Glutamatergic neuron (in vitro differentiated cells): ENCODE measurements around the gene CABP2. TPM values are rescaled to one million over a fixed set of nuclear protein-coding genes. Genes with fewer than 3 reads are reported as not detected.
"Not testable (repeated sequence)": the region's sequence is repeated elsewhere in the genome, so short reads cannot be mapped to it uniquely, and the experiment has no call there.

Experiments
- DNase-seq: peaks from one replicate; pipeline ENCODE4 v3.0.0; 2022
- H3K27ac Mint-ChIP-seq: one replicate; pipeline ENCODE4 v1.8.0; 2020; ENCODE audit warnings: mild to moderate bottlenecking, mixed read lengths, inconsistent platforms; ENCODE audit not compliant: unreplicated experiment
- H3K27me3 Mint-ChIP-seq: one replicate; pipeline ENCODE4 v1.8.0; 2020; ENCODE audit warnings: mild to moderate bottlenecking, moderate library complexity, mixed read lengths, inconsistent platforms; ENCODE audit not compliant: unreplicated experiment
- H3K36me3 Mint-ChIP-seq: one replicate; pipeline ENCODE4 v1.8.0; 2020; ENCODE audit warnings: mild to moderate bottlenecking, mixed read lengths, inconsistent platforms; ENCODE audit not compliant: unreplicated experiment
- H3K4me1 Mint-ChIP-seq: one replicate; pipeline ENCODE4 v1.8.0; 2020; ENCODE audit warnings: mild to moderate bottlenecking, low read depth, mixed read lengths, inconsistent platforms; ENCODE audit not compliant: unreplicated experiment
- H3K4me3 Mint-ChIP-seq: one replicate; pipeline ENCODE4 v1.8.0; 2020; ENCODE audit warnings: mild to moderate bottlenecking, mixed read lengths, inconsistent platforms; ENCODE audit not compliant: unreplicated experiment
- H3K9me3 Mint-ChIP-seq: one replicate; pipeline ENCODE4 v1.8.0; 2020; ENCODE audit warnings: mild to moderate bottlenecking, moderate library complexity, mixed read lengths, inconsistent platforms; ENCODE audit not compliant: unreplicated experiment
- total RNA-seq: library from RNA; stranded (reverse); fragmentation: NEBNext Ultra II Directional; extraction: Animal tissue kit (Norgen Biotek cat#: 25700); gene quantifications from one replicate; pipeline ENCODE4 v1.2.1, GENCODE V29; 2021; ENCODE audit not compliant: unreplicated experiment
- TF ChIP-seq, protein P1 (sequence below): fragments of 200-600 bp; sonication (generic); IDR thresholded peaks from one replicate; pipeline ENCODE4 v1.5.0; 2021; ENCODE audit not compliant: partially characterized antibody, unreplicated experiment

The CABP2 gene
- total RNA-seq, 1 donor from 2014 or later, result not detected

DNA sequence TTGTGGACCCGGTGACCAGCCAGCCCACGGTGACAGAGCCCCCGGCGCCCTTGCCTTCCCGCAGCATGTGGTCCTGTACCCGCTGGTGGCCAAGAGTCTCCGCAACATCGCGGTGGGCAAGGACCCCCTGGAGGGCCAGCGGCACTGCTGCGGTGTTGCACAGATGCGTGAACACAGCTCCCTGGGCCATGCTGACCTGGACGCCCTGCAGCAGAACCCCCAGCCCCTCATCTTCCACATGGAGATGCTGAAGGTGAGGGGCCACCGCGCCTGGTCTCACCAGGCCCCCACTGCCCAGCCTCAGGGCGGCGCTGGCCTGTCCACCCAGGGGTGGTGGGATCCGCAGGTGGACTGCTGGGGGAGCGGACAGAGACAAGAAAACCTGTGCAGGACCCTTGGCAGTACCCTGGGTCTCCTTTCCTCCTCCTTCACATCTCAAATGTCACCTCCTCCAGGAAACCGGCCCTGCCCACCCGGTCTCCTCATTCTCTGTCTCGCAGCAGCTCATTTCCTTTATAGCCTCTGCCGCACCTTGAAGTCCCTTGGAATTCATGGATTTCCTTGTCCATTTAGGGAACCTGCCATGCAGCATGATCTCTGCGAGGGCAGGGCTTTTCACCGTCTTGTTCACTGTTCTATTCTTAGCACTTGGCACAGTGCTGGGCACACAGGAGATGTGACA lies 33.9 kb downstream of the CABP2 start:
- TF ChIP-seq, protein P1, sequence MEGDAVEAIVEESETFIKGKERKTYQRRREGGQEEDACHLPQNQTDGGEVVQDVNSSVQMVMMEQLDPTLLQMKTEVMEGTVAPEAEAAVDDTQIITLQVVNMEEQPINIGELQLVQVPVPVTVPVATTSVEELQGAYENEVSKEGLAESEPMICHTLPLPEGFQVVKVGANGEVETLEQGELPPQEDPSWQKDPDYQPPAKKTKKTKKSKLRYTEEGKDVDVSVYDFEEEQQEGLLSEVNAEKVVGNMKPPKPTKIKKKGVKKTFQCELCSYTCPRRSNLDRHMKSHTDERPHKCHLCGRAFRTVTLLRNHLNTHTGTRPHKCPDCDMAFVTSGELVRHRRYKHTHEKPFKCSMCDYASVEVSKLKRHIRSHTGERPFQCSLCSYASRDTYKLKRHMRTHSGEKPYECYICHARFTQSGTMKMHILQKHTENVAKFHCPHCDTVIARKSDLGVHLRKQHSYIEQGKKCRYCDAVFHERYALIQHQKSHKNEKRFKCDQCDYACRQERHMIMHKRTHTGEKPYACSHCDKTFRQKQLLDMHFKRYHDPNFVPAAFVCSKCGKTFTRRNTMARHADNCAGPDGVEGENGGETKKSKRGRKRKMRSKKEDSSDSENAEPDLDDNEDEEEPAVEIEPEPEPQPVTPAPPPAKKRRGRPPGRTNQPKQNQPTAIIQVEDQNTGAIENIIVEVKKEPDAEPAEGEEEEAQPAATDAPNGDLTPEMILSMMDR, result no peak
- DNase-seq, result no peak
- H3K9me3 Mint-ChIP-seq, result peaks cover 4% of the 10 kb centered on the region
- H3K36me3 Mint-ChIP-seq, result no peaks in the 10 kb centered on the region
- no peak overlapping the region for H3K4me3 Mint-ChIP-seq
- H3K27ac Mint-ChIP-seq, result no peak overlapping the region
- H3K4me1 Mint-ChIP-seq, result no peaks in the 10 kb centered on the region
- H3K27me3 Mint-ChIP-seq, result peaks cover 4% of the 10 kb centered on the region

DNA sequence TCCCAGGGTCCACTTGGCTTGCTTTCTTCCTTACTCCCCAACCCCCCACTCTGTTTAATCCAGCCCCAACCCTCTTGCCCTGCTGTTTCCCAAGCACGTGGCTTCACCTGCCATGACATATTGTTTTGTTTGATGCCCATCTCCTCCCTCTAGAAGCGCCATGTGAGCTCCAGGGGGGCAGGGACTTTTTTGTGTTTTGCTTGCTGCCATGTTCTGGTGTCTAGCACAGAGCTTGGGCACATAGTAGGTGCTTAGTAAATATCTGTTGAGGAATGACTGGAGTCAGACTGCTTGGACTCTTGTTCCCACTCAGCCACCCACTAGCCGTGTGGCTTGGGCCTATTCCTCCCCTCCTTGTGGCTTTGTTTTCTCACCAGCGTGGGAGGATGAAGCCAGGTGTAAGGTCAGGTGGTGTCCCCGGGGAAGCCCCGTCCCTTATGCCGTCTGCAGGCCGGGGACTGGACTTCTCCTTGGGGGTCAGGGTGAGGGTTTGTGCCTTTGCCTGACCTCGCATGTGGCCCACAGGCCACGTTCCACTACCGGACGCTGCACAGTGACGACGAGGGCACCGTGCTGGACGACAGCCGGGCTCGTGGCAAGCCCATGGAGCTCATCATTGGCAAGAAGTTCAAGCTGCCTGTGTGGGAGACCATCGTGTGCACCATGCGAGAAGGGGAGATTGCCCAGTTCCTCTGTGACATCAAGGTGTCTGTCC lies 36.6 kb downstream of the CABP2 start:
- Mint-ChIP-seq H3K27ac (no peak overlapping the region), H3K36me3 (no peaks in the 10 kb centered on the region), H3K9me3 (peaks cover 7% of the 10 kb centered on the region), H3K27me3 (peaks cover 5% of the 10 kb centered on the region), H3K4me1 (no peaks in the 10 kb centered on the region), H3K4me3 (no peak overlapping the region)
- TF ChIP-seq, protein P1, result no peak
- no peak for DNase-seq

DNA sequence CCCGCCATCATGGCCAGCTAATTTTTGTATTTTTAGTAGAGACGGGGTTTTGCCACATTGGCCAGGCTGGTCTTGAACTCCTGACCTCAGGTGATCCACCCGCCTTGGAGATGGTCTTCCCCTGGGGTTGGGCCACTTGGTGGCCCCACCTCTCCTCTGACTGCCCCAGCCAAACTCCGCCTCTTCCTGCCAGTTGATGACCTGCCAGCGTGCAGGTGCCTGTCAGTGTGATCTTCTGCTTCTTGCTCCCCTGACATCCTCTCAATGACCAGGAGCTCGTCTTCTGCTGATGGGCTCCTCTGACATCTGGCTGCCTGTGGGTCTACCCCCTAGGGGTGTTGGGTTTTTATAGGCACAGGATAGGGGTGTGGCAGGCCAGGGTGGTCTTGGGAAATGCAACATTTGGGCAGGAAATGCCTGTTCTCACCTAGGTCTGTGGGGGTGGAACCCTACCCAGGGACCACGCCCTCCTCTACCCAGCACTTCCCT lies 37.3 kb downstream of the CABP2 start:
- not testable (repeated sequence) for H3K4me3 Mint-ChIP-seq, H3K27ac Mint-ChIP-seq, DNase-seq, H3K9me3 Mint-ChIP-seq, H3K27me3 Mint-ChIP-seq, H3K36me3 Mint-ChIP-seq, H3K4me1 Mint-ChIP-seq

DNA sequence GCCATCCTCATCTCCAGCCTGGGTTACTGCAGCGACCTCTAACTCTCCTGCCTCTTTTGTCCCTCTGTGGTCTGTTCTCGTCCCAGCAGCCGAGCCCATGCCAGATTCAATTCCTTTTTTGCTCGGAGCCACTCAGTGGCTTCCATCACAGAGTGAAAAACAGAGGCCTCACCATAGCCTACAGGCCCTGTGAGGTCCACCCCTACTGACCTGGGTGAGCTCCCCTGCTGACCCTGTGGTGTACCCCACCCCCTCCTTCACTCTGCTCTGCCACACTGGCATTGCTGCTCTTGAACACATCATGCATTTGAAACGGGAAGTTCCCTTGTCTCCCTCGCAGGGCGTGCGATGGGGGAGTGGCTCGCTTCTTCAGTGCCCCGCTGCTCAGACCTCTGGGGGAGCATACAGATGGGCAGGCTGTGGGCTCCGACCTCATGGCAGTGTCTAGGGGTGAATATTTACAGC lies 38.4 kb downstream of the CABP2 start:
- Mint-ChIP-seq H3K4me3 (peak overlapping the region; percentile 52), H3K4me1 (no peaks in the 10 kb centered on the region), H3K9me3 (peaks cover 7% of the 10 kb centered on the region), H3K36me3 (no peaks in the 10 kb centered on the region), H3K27me3 (peaks cover 5% of the 10 kb centered on the region), H3K27ac (peak overlapping the region; percentile 28)
- TF ChIP-seq, protein P1, result no peak
- DNase-seq, result no peak

DNA sequence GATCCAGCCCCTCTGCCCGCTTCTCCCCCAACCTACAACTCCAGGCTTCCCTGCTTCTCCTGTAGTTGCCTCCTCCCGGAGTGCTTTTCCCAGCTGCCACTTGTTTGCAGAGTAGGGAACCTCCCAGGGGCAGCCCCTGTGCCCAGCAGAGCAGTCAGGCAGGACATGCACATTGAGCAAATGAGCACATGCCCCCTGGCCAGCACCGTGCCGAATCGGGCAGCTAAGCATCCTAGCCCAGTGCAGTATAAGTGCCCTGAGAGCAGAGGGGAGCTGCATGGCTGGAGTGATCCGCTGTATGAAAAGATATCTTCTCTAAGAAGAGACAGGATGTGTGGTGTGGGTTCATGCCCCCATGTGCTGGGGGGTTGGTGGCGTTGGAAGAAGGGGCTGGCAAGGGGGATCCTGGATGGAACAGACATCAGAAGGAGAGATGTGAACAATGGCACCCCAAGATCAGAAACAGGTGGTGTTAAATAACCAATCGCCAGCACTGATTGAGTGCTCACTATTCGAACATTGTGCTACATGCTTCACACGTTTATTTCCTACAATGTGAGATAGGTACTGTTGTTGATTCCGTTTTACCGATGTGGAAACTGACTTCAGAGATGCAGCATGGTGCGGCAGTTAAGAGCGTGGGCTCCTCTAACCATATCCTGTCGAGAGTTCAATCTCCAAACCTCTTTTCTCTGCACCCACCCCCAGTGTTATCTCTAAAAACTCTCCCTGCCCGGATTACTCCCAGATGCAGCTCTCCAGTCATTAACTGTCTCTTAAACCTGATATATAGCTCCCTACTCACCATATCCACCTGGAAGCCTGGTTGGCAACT lies 39.2 kb downstream of the CABP2 start:
- TF ChIP-seq, protein P1, result no peak
- Mint-ChIP-seq H3K4me1 (no peaks in the 10 kb centered on the region), H3K36me3 (no peaks in the 10 kb centered on the region), H3K9me3 (peaks cover 7% of the 10 kb centered on the region), H3K4me3 (peak overlapping the region; percentile 94), H3K27me3 (peaks cover 5% of the 10 kb centered on the region), H3K27ac (peak overlapping the region; percentile 28)
- no peak for DNase-seq
